ENCODE data around the gene IZUMO4. TPM values are rescaled to one million over a fixed set of nuclear protein-coding genes. Genes with fewer than 3 reads are reported as not detected.

Gene IZUMO4
- total RNA-seq, 2 experiments from 2014 or later, result 15.2 to 16.6 TPM

DNA sequence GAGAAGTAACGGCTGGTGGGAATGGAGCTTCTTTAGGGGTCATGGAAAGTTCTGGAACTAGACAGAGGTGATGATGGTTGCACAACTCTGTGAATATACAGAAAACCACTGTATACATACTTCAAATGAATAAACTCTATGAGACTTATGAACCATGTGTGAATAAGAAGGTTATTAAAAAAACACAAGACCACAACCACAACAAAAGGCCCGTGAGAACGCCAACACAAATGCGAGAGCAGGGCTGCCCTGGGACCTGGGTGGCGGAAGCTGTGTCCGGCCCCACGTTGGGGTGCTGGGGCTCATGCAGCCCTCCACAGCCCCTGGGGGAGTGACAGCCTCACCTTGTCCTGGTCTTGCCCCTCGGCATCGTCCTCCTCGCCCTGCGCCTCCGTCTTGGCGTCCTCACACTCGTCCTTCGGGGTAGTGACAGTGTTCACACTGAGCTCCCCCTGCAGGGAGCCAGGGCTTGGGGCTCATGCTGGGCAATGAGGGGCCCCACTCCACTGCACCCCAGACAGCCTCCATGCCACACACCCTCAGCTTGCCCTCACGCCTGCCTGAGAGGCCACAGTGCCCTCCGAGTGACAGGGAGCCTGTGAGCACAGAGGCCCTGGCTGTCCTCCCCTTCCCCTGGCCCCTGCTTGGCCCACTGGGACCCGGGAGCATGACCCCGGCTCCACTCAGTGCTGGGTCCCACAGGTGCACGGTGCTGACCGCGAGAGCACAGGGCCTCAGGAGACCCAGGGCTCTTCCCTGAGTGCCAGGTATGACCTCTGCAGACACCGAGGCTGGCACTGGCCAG is 16.0 kb downstream of the IZUMO4 start:
- CTCF ChIA-PET, result no interaction called here
- Mint-ChIP-seq H3K27ac (no peak overlapping the region), H3K36me3 (ENCODE audit: low read depth) (peaks cover 23% of the 10 kb centered on the region), H3K4me3 (no peak overlapping the region), H3K27me3 (no peaks in the 10 kb centered on the region), H3K9me3 (ENCODE audit: low read depth) (no peaks in the 10 kb centered on the region), H3K4me1 (no peaks in the 10 kb centered on the region)
- ATAC-seq (peak; percentile 34), DNase-seq (no peak)
- intact Hi-C loops (cut with DNase I, micrococcal nuclease), result no loop called here
- POLR2A ChIA-PET, result interaction anchor here (0.7 kb wide), 1 partner anchor 39 kb away, joined by 3 read pairs; the partner anchor contains the start of gene AP3D1

DNA sequence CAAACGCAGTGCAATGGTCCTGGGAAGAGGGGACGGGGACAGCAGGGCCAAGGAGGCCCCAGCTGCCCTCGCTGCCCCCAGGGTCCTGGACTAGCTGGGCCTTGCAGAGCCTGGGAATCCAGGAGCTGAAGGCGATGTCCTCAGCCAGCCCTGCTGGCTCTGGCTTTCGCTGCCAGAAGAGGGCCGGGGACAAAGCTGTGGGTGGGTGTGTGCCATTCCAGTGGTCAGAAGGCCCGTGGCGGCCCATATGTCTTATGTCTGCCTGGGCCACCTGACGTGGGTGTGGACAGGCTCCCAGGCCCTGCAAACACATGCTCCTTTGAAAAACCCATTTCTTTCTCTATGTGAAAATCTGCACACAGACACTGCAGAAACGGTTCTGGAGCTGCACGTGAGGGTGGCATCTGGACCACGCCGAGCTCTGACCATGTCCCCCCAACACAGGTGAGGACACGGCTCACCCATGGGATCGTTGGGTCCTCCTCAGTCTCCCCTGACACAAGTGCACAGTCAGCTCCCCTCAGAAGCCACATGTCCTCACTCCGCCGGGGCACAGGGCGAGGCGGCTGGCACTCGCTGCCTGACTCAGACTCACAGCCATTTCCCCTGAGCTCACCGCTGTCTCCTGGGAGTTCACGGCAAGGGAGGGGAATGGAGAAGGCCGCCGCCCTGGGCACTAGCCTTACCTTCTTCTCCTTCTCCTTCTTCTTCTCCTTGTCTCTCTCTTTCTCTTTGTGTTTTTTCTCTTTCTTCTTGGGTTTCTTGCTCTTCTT is 16.9 kb downstream of the IZUMO4 start:
- H3K36me3 Mint-ChIP-seq (ENCODE audit: low read depth), result peaks cover 26% of the 10 kb centered on the region
- ChIA-PET POLR2A (no interaction called here), CTCF (interaction anchor here (0.7 kb wide), 1 partner anchor 275 kb away, joined by 3 read pairs; no protein-coding TSS in a partner anchor)
- no peaks in the 10 kb centered on the region for H3K4me1 Mint-ChIP-seq
- intact Hi-C loops (cut with DNase I, micrococcal nuclease), result no loop called here
- DNase-seq (no peak), ATAC-seq (no peak)
- no peaks in the 10 kb centered on the region for H3K27me3 Mint-ChIP-seq
- H3K4me3 Mint-ChIP-seq, result no peak overlapping the region
- no peaks in the 10 kb centered on the region for H3K9me3 Mint-ChIP-seq (ENCODE audit: low read depth)
- H3K27ac Mint-ChIP-seq, result no peak overlapping the region

DNA sequence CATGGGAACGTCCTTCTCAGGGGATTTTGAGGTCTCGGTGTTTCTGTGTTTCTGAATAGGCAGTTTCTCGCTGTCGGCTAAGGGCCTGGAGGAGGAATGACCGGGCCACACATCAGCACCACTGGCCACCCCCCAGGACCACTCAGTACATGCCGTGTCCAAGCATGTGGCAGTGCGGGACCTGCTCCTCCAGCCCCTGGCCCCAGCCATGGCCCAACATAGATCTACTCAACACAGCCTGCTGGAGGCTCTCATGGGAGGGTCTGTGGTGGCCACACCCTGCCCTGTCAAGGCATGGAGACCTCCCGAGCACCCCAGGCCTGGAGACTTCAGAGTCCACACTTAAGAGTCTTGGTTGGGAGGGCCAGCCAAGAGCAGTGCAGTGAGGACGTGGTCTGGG is 17.5 kb downstream of the IZUMO4 start:
- no peaks in the 10 kb centered on the region for H3K4me1 Mint-ChIP-seq

DNA sequence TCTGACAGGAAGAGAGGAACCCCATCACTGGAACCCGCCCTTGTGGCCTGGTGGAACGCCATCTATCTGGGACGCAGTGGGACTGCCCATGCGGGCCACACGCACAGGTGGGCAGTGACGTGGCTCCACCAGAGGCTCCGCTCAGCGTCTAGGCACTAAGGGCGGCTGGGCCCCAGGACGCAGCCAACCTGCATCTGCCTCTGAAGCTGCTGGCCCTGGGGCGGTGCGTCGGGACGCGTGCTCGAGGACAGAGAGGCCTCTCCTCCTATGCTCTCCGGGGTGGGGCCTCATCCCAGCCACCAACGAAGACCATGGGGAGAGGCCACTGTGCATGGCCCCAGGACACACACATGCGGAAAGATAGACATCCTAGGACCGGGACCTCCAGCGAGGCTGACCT is 18.1 kb downstream of the IZUMO4 start:
- DNase-seq, result no peak
- intact Hi-C loops (cut with DNase I, micrococcal nuclease), result no loop called here
- Mint-ChIP-seq H3K27ac (no peak overlapping the region), H3K36me3 (ENCODE audit: low read depth) (peaks cover 28% of the 10 kb centered on the region), H3K4me3 (no peak overlapping the region), H3K4me1 (no peaks in the 10 kb centered on the region), H3K27me3 (no peaks in the 10 kb centered on the region), H3K9me3 (ENCODE audit: low read depth) (no peaks in the 10 kb centered on the region)
- ChIA-PET CTCF (no interaction called here), POLR2A (no interaction called here)
- no peak for ATAC-seq

More for the DNA sequence above, 17.5 kb downstream of the IZUMO4 start:
- Mint-ChIP-seq H3K4me3 (no peak overlapping the region), H3K9me3 (ENCODE audit: low read depth) (no peaks in the 10 kb centered on the region), H3K27me3 (no peaks in the 10 kb centered on the region), H3K27ac (no peak overlapping the region), H3K36me3 (ENCODE audit: low read depth) (peaks cover 28% of the 10 kb centered on the region)
- DNase-seq (no peak), ATAC-seq (no peak)
- CTCF ChIA-PET, result no interaction called here
- POLR2A ChIA-PET, result no interaction called here
- intact Hi-C loops (cut with DNase I, micrococcal nuclease), result no loop called here

DNA sequence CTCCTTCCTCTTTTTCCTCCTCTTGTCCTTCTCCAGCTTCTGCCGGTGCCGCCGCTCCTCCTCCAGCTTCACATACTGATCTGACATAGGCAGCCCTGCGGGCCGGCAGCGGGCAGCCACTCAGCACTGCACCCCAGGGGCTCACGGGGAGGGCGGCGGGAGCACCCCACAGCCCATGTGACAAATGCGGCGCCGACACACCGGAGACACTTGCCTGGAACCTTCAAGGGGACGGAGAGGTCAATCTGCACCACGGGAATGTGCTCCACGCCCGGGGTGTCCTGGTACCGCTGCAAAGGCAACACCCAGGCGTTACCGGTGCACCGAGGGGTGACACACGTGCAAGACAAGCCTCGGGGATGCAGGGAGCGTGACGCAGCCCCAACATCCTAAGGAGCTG is 18.6 kb downstream of the IZUMO4 start:
- H3K27me3 Mint-ChIP-seq, result no peaks in the 10 kb centered on the region
- H3K36me3 Mint-ChIP-seq (ENCODE audit: low read depth), result peaks cover 29% of the 10 kb centered on the region
- H3K4me3 Mint-ChIP-seq, result no peak overlapping the region
- no peak overlapping the region for H3K27ac Mint-ChIP-seq
- intact Hi-C loops (cut with DNase I, micrococcal nuclease), result no loop called here
- ChIA-PET CTCF (no interaction called here), POLR2A (no interaction called here)
- DNase-seq (no peak), ATAC-seq (no peak)
- no peaks in the 10 kb centered on the region for H3K4me1 Mint-ChIP-seq
- H3K9me3 Mint-ChIP-seq (ENCODE audit: low read depth), result no peaks in the 10 kb centered on the region

GRCh38 chr19:2115911-2116426 is 19.3 kb downstream of the IZUMO4 start:
- no peak for ATAC-seq
- intact Hi-C loops (cut with DNase I, micrococcal nuclease), result no loop called here
- ChIA-PET POLR2A (no interaction called here), CTCF (no interaction called here)
- H3K27me3 Mint-ChIP-seq, result no peaks in the 10 kb centered on the region
- DNase-seq, result no peak
- H3K36me3 Mint-ChIP-seq (ENCODE audit: low read depth), result peaks cover 35% of the 10 kb centered on the region
- no peaks in the 10 kb centered on the region for H3K9me3 Mint-ChIP-seq (ENCODE audit: low read depth)
- H3K4me1 Mint-ChIP-seq, result no peaks in the 10 kb centered on the region
- no peak overlapping the region for H3K27ac Mint-ChIP-seq
- H3K4me3 Mint-ChIP-seq, result no peak overlapping the region

GRCh38 chr19:2116507-2116906 is 19.8 kb downstream of the IZUMO4 start:
- H3K4me1 Mint-ChIP-seq, result no peaks in the 10 kb centered on the region
- H3K4me3 Mint-ChIP-seq, result no peak overlapping the region
- ATAC-seq (no peak), DNase-seq (no peak)
- no peaks in the 10 kb centered on the region for H3K9me3 Mint-ChIP-seq (ENCODE audit: low read depth)
- no peak overlapping the region for H3K27ac Mint-ChIP-seq
- intact Hi-C loops (cut with DNase I, micrococcal nuclease), result no loop called here
- ChIA-PET POLR2A (no interaction called here), CTCF (no interaction called here)
- H3K27me3 Mint-ChIP-seq, result no peaks in the 10 kb centered on the region
- H3K36me3 Mint-ChIP-seq (ENCODE audit: low read depth), result peaks cover 40% of the 10 kb centered on the region

GRCh38 chr19:2117215-2117960 is 20.7 kb downstream of the IZUMO4 start:
- no peak for ATAC-seq
- Mint-ChIP-seq H3K36me3 (ENCODE audit: low read depth) (peaks cover 39% of the 10 kb centered on the region), H3K4me1 (no peaks in the 10 kb centered on the region), H3K9me3 (ENCODE audit: low read depth) (no peaks in the 10 kb centered on the region), H3K27me3 (no peaks in the 10 kb centered on the region), H3K4me3 (no peak overlapping the region), H3K27ac (no peak overlapping the region)
- DNase-seq, result no peak
- CTCF ChIA-PET, result no interaction called here
- intact Hi-C loops (cut with DNase I, micrococcal nuclease), result no loop called here
- POLR2A ChIA-PET, result no interaction called here

- Mint-ChIP-seq H3K36me3 (ENCODE audit: low read depth) (peaks cover 37% of the 10 kb centered on the region), H3K4me1 (no peaks in the 10 kb centered on the region), H3K9me3 (ENCODE audit: low read depth) (no peaks in the 10 kb centered on the region), H3K4me3 (no peak overlapping the region), H3K27me3 (no peaks in the 10 kb centered on the region), H3K27ac (no peak overlapping the region)
- intact Hi-C loops (cut with DNase I, micrococcal nuclease), result no loop called here
- CTCF ChIA-PET, result no interaction called here
- DNase-seq, result no peak
- POLR2A ChIA-PET, result no interaction called here
- no peak for ATAC-seq
These were observed 21.7 kb downstream of the IZUMO4 start for GRCh38 chr19:2118438-2118837.

DNA sequence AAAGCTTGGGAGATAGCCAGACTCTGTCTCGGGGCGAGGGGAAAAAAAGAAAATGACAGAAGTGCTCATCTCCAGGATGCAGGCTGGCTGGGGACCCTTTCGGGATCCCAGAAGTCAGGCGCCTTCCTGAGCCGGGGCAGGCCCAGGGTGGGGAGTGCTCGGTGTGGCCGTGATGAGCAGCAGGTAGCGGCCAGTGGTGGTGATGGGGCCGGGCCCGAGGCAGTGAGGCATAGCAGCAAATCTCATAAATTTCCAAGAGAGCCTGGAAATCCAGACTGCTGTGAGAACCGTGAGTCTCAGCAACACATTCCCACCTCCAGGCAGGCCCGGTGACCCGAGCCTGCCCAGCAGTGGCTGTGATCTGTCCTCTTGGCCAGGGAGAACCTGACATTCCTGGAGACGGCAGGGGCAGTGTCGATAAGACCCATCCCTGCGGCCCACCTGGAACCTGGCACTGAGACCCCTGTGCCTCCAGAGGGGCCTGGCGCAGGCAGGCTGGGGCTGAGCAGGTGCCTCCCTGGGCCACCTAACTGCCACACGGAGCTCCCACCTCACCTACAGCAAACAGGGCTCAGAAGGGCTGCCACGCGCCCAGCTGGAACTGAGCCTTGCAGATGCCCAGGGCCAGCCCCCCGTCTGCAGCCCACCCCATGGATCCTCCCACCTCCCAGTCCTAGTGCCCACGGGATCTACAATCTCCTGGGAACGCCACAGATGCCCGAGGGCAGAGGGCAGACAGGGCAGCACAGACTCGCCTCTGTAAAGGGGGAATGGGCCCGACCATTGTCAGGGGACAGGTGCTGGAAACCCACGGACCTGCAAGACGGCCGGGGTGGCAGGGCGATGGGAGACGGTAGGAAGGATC is 23.4 kb downstream of the IZUMO4 start:
- CTCF ChIA-PET, result interaction anchor here (0.6 to 1.0 kb wide), 2 partner anchors 51 to 515 kb away, joined by 3 to 4 read pairs; no protein-coding TSS in a partner anchor
- Mint-ChIP-seq H3K4me1 (no peaks in the 10 kb centered on the region), H3K27ac (no peak overlapping the region), H3K9me3 (ENCODE audit: low read depth) (no peaks in the 10 kb centered on the region), H3K4me3 (no peak overlapping the region), H3K27me3 (no peaks in the 10 kb centered on the region), H3K36me3 (ENCODE audit: low read depth) (peaks cover 31% of the 10 kb centered on the region)
- ATAC-seq (no peak), DNase-seq (no peak)
- intact Hi-C loops (cut with DNase I, micrococcal nuclease), result no loop called here
- POLR2A ChIA-PET, result interaction anchor here (0.6 kb wide), 1 partner anchor 220 kb away, joined by 3 read pairs; no protein-coding TSS in a partner anchor

DNA sequence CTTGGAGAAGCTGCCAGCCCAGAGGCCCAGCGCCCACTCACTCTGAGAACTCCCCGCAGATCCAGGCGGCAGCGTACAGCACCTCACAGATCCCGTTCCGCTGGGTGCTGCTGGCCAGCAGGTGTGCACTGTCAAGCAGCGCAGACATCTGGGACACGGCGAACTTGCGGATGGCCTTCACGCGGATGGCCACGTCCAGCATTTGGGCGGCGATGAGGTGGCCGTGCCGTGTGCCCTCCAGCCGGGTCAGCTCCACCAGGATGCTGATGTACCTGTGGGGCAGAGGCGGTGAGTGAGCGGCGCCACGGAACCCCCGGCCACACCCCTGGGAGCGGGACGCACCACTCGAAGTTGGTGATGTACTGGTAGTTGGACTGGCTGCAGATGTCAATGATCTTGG is 24.1 kb downstream of the IZUMO4 start:
- Mint-ChIP-seq H3K9me3 (ENCODE audit: low read depth) (no peaks in the 10 kb centered on the region), H3K36me3 (ENCODE audit: low read depth) (peaks cover 27% of the 10 kb centered on the region), H3K4me1 (no peaks in the 10 kb centered on the region), H3K27me3 (no peaks in the 10 kb centered on the region), H3K4me3 (no peak overlapping the region), H3K27ac (no peak overlapping the region)
- intact Hi-C loops (cut with DNase I, micrococcal nuclease), result no loop called here
- ChIA-PET CTCF (interaction anchor here (1.0 kb wide), 1 partner anchor 51 kb away, joined by 3 read pairs; no protein-coding TSS in a partner anchor), POLR2A (interaction anchor here (0.6 kb wide), 1 partner anchor 220 kb away, joined by 3 read pairs; no protein-coding TSS in a partner anchor)
- DNase-seq (no peak), ATAC-seq (no peak)

All from activated CD4-positive, alpha-beta T cell treated with anti-CD3 and anti-CD28 coated beads for 36 hours (primary cell).